ENCODE measurements around the gene BRIP1.
"Not testable (repeated sequence)": the region's sequence is repeated elsewhere in the genome, so short reads cannot be mapped to it uniquely, and the experiment has no call there.

The BRIP1 gene

GRCh38 chr17:61728297-61728836 is 135.0 kb downstream of the BRIP1 start:
- H3K4me3 ChIP-seq = no peak overlapping the region
- TF ChIP-seq Cebpa-rat (IDR thresholded peaks at IDR 0.05) = no peak
- no peaks in the 10 kb centered on the region for H4K20me1 ChIP-seq
- H3K36me3 ChIP-seq = peaks cover 0 to 55% (median 14%) of the 10 kb centered on the region in 11 experiments; a peak in 11 of 22 replicates
- H3K9me3 ChIP-seq (replicated peaks in 1 of 11) = no peaks in the 10 kb centered on the region
- H3K4me2 ChIP-seq = no peak overlapping the region
- no peaks in the 10 kb centered on the region for H3K4me1 ChIP-seq
- H3K9ac ChIP-seq = no peak overlapping the region
- H3K27me3 ChIP-seq = no peaks in the 10 kb centered on the region
- no peak overlapping the region for H3K27ac ChIP-seq

- H3K9ac ChIP-seq; H3K4me3 ChIP-seq; H3K9me3 ChIP-seq (replicated peaks in 1 of 11); H3K4me1 ChIP-seq; H4K20me1 ChIP-seq; H3K4me2 ChIP-seq; H3K27me3 ChIP-seq; H3K27ac ChIP-seq: not testable (repeated sequence)
- peaks cover 0 to 50% (median 14%) of the 10 kb centered on the region in 11 experiments; a peak in 11 of 22 replicates for H3K36me3 ChIP-seq
Measured at GRCh38 chr17:61727798-61728197, 135.5 kb downstream of the BRIP1 start.

GRCh38 chr17:61726977-61727376 is 136.4 kb downstream of the BRIP1 start:
- no peak for TF ChIP-seq Cebpa-rat (IDR thresholded peaks at IDR 0.05)
- Histone ChIP-seq H4K20me1 (no peaks in the 10 kb centered on the region), H3K36me3 (peaks cover 0 to 47% (median 17%) of the 10 kb centered on the region in 11 experiments; a peak in 14 of 22 replicates), H3K4me3 (no peak overlapping the region), H3K27ac (no peak overlapping the region), H3K4me1 (no peaks in the 10 kb centered on the region), H3K4me2 (no peak overlapping the region), H3K9ac (no peak overlapping the region), H3K9me3 (replicated peaks in 1 of 11) (peaks cover 0 to 3% (median 0%) of the 10 kb centered on the region in 11 experiments; a peak in 7 of 22 replicates), H3K27me3 (no peaks in the 10 kb centered on the region)

GRCh38 chr17:61724777-61725176 is 138.6 kb downstream of the BRIP1 start:
- Histone ChIP-seq H3K4me3 (no peak overlapping the region), H4K20me1 (no peaks in the 10 kb centered on the region)
- no peak for TF ChIP-seq Cebpa-rat (IDR thresholded peaks at IDR 0.05)

GRCh38 chr17:61723914-61724313 is 139.4 kb downstream of the BRIP1 start:
- no peaks in the 10 kb centered on the region for H3K4me1 ChIP-seq
- H3K36me3 ChIP-seq = peaks cover 0 to 44% (median 20%) of the 10 kb centered on the region in 11 experiments; a peak in 15 of 22 replicates
- no peak for TF ChIP-seq Cebpa-rat (IDR thresholded peaks at IDR 0.05)
- H3K27me3 ChIP-seq = no peaks in the 10 kb centered on the region
- H3K9me3 ChIP-seq (replicated peaks in 1 of 11) = peaks cover 7 to 25% (median 16%) of the 10 kb centered on the region in 11 experiments
- no peak overlapping the region for H3K4me3 ChIP-seq
- no peak overlapping the region for H3K9ac ChIP-seq
- H3K4me2 ChIP-seq = no peak overlapping the region
- no peak overlapping the region for H3K27ac ChIP-seq
- no peaks in the 10 kb centered on the region for H4K20me1 ChIP-seq

More at GRCh38 chr17:61724777-61725176, 138.6 kb downstream of the BRIP1 start:
- Histone ChIP-seq H3K36me3 (peaks cover 0 to 48% (median 22%) of the 10 kb centered on the region in 11 experiments; a peak in 15 of 22 replicates), H3K4me1 (no peaks in the 10 kb centered on the region), H3K9me3 (replicated peaks in 1 of 11) (peaks cover 2 to 17% (median 8%) of the 10 kb centered on the region in 11 experiments; a peak in 18 of 22 replicates), H3K4me2 (no peak overlapping the region), H3K9ac (no peak overlapping the region), H3K27me3 (no peaks in the 10 kb centered on the region), H3K27ac (no peak overlapping the region)

GRCh38 chr17:61723183-61723582 is 140.1 kb downstream of the BRIP1 start:
- H3K4me3 ChIP-seq = no peak overlapping the region
- H3K27ac ChIP-seq = no peak overlapping the region
- no peaks in the 10 kb centered on the region for H3K4me1 ChIP-seq
- peaks cover 0 to 44% (median 19%) of the 10 kb centered on the region in 11 experiments; a peak in 14 of 22 replicates for H3K36me3 ChIP-seq
- H4K20me1 ChIP-seq = no peaks in the 10 kb centered on the region
- H3K9ac ChIP-seq = no peak overlapping the region
- H3K9me3 ChIP-seq (replicated peaks in 1 of 11) = peaks cover 14 to 32% (median 23%) of the 10 kb centered on the region in 11 experiments
- no peak overlapping the region for H3K4me2 ChIP-seq
- TF ChIP-seq Cebpa-rat (IDR thresholded peaks at IDR 0.05) = no peak
- no peaks in the 10 kb centered on the region for H3K27me3 ChIP-seq

GRCh38 chr17:61722398-61722797 is 140.9 kb downstream of the BRIP1 start:
- H3K9me3 ChIP-seq (replicated peaks in 1 of 11) = peaks cover 21 to 40% (median 30%) of the 10 kb centered on the region in 11 experiments
- no peak overlapping the region for H3K4me2 ChIP-seq
- H3K4me3 ChIP-seq = no peak overlapping the region
- peaks cover 0 to 49% (median 23%) of the 10 kb centered on the region in 11 experiments; a peak in 15 of 22 replicates for H3K36me3 ChIP-seq
- H3K4me1 ChIP-seq = no peaks in the 10 kb centered on the region
- H3K27ac ChIP-seq = no peak overlapping the region
- no peak for TF ChIP-seq Cebpa-rat (IDR thresholded peaks at IDR 0.05)
- no peaks in the 10 kb centered on the region for H3K27me3 ChIP-seq
- H4K20me1 ChIP-seq = no peaks in the 10 kb centered on the region
- H3K9ac ChIP-seq = no peak overlapping the region

GRCh38 chr17:61720016-61720795 is 143.1 kb downstream of the BRIP1 start:
- Histone ChIP-seq H3K9me3 (replicated peaks in 1 of 11) (peaks cover 33 to 62% (median 52%) of the 10 kb centered on the region in 11 experiments), H3K4me1 (no peaks in the 10 kb centered on the region), H3K9ac (no peak overlapping the region), H3K36me3 (peaks cover 4 to 49% (median 28%) of the 10 kb centered on the region in 11 experiments; a peak in 20 of 22 replicates), H3K27ac (no peak overlapping the region), H3K4me2 (no peak overlapping the region), H4K20me1 (no peaks in the 10 kb centered on the region), H3K4me3 (no peak overlapping the region), H3K27me3 (no peaks in the 10 kb centered on the region)
- TF ChIP-seq Cebpa-rat (IDR thresholded peaks at IDR 0.05) = no peak

GRCh38 chr17:61719220-61719619 is 144.1 kb downstream of the BRIP1 start:
- H3K4me3 ChIP-seq, H4K20me1 ChIP-seq, H3K27ac ChIP-seq, H3K4me2 ChIP-seq, H3K9ac ChIP-seq, H3K27me3 ChIP-seq, H3K4me1 ChIP-seq: not testable (repeated sequence)
- Histone ChIP-seq H3K36me3 (peaks cover 4 to 59% (median 35%) of the 10 kb centered on the region in 11 experiments; a peak in 20 of 22 replicates), H3K9me3 (replicated peaks in 1 of 11) (peaks cover 33 to 62% (median 52%) of the 10 kb centered on the region in 11 experiments)
